OCI-LY7 (cell line): Measurements from ENCODE around the gene INPP5F.

ENCODE experiments used
- EZH2phosphoT487 ChIP-seq: fragments of 200-600 bp; sonication (generic); IDR thresholded peaks from 2 replicates; pipeline ENCODE4 v1.6.1; 2018; ENCODE audit warnings: low read depth, borderline replicate concordance, mild to moderate bottlenecking, mixed run types, antibody characterized with exemption, low read length, moderate library complexity, mixed read lengths
- TF ChIP-seq, protein P1 (sequence below): fragments of 200-600 bp; sonication (generic); conservative IDR thresholded peaks from 2 replicates; pipeline ENCODE4 v1.5.1; 2014; ENCODE audit warnings: mild to moderate bottlenecking, antibody characterized with exemption, low read length, moderate library complexity, mixed read lengths

DNA sequence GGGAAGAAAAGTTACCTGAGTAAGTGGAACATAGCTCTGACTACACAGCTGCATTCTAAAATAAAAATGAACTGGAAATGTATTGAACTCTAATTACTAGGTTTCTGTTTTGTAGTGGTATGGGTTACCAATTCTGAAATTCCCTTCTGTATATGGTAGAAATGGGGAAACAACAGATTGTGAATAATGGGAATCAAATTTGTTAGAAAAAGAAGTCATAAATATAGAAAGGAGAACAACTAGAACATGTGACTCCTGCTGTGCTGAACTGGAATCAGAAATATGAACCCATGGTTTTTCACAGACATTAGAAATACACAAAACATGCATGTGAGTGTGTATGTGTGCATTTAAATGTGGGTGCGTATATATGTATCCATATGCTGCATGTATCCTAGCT, 119.8 kb downstream of the INPP5F start:
- TF ChIP-seq, protein P1, sequence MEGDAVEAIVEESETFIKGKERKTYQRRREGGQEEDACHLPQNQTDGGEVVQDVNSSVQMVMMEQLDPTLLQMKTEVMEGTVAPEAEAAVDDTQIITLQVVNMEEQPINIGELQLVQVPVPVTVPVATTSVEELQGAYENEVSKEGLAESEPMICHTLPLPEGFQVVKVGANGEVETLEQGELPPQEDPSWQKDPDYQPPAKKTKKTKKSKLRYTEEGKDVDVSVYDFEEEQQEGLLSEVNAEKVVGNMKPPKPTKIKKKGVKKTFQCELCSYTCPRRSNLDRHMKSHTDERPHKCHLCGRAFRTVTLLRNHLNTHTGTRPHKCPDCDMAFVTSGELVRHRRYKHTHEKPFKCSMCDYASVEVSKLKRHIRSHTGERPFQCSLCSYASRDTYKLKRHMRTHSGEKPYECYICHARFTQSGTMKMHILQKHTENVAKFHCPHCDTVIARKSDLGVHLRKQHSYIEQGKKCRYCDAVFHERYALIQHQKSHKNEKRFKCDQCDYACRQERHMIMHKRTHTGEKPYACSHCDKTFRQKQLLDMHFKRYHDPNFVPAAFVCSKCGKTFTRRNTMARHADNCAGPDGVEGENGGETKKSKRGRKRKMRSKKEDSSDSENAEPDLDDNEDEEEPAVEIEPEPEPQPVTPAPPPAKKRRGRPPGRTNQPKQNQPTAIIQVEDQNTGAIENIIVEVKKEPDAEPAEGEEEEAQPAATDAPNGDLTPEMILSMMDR: no peak
- TF ChIP-seq EZH2phosphoT487: no peak
